Medulla oblongata (tissue), 1 donor: ENCODE measurements around the gene HEBP2.

Experiments
- DNase-seq: peaks from one replicate; pipeline ENCODE4 v3.0.0-alpha.2; 2015; ENCODE audit errors: extremely low spot score

Gene HEBP2

GRCh38 chr6:138397128-138398122 lies 6.6 kb upstream of the HEBP2 start:
- DNase-seq: no peak

GRCh38 chr6:138400326-138400725 lies 3.7 kb upstream of the HEBP2 start:
- DNase-seq: no peak

DNA sequence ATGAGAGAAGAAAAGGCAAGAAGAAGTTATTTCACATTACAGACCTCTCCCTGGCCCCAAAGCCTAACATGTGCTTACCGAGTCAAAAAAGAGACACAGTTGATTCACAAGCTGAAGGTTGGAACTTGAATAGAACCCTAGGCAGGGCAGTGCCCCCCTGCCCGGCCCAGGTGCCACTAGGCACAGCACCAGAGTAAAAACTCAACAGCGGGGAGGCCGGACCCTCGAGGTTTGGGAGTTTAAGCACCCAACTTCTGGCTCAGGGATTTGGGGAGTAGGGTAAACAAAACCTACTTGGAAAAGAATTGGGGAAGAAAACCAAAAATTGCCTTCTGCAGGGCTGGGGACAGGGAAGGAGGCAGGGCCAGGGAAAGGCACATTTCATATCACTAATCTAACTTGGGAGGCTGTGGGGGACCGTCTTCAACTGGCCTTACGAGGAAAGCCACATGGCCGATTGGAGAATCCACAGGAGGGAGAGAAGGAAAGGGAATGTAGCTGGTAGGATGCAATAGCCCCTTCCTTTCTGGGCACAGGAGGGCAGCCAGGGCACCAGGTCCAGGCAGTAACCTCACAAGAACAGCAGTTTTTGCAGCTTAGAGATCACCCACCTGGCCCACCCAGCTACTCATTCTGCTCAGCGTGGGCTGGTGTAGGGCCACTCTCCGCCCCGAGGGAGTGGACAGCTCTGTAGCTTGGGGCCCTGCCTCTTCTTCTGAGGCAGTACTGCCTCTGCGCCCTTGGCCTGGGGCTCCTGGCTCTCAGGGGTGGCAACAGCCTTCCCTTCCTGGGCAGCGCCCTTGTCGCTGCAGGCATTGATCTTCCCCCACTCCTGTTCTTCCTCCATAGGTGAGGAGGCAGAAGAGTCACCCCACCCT lies 1.8 kb upstream of the HEBP2 start:
- no peak for DNase-seq

- no peak for DNase-seq
These were observed 1.2 kb upstream of the HEBP2 start for GRCh38 chr6:138402838-138403187.

DNA sequence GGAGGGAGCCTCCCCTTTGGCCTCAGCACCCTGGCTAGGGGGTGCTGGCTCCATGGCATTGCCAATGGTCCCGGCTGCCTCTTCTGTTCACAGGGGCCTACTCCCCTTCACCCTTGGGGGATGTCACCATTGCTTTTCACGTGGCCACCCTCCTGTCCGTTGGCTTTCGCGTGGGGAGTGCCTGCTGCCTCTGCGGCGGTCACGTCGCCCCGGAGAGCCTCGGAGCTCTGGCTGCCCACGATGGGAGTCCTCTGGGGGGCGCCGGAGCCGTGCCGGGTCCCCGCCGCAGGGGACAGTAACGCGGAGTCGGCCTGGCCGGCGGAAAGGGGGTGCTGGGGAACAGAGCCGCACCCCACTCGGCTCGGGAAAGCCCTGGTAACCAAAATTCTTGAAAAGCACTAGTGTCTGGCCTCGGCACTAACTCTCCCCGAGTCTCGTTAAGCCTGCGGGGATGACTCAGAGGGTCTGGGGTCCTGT lies 661 bp upstream of the HEBP2 start:
- peak; percentile 21 for DNase-seq

DNA sequence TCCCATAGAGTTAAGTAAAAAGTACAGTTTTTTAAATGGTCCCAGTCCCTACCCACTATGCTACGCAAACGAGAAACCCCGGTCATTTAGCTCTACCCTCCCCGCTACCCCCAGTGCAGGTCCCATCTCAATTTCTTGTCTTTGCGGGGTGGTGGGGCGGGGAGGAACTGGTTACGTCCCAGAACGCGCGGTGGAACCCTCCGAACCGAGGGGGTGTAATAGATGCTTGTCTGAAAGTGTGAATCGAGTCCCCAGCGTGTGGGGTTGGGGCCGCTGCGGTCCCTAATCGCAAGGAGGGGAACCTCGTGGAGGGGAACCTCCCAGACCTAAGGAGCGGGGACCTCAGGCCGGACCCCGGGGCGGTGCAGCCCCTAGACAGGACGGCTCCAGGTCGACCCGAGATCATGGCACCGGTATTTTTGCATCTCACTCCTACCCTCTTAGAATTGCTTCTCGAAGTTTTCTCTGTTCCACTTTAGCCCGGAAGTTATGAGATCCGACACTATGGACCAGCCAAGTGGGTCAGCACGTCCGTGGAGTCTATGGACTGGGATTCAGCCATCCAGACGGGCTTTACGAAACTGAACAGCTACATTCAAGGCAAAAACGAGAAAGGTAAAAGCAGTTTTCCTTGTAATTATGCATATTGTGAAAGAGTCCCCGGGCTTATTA lies 779 bp downstream of the HEBP2 start:
- peak; percentile 39 for DNase-seq

GRCh38 chr6:138405816-138406413 lies 1.9 kb downstream of the HEBP2 start:
- no peak for DNase-seq

DNA sequence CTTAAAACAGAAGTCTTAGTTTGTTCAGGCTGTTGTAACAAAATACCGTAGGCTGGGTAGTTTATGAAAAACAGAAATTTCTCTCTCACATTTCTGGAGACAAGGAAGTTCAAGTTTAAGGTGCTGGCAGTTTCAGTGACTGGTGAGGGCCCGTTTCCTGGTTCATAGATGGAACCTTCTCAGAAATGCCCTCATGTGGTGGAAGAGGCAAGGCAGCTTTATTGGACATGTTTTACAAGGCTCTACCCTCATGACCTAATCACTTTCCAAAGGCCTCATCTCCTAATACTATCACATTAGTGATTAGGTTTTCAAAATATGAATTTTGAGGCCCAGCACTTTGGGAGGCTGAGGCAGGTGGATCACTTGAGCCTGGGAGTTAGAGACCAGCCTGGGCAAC lies 2.4 kb downstream of the HEBP2 start:
- no peak for DNase-seq

DNA sequence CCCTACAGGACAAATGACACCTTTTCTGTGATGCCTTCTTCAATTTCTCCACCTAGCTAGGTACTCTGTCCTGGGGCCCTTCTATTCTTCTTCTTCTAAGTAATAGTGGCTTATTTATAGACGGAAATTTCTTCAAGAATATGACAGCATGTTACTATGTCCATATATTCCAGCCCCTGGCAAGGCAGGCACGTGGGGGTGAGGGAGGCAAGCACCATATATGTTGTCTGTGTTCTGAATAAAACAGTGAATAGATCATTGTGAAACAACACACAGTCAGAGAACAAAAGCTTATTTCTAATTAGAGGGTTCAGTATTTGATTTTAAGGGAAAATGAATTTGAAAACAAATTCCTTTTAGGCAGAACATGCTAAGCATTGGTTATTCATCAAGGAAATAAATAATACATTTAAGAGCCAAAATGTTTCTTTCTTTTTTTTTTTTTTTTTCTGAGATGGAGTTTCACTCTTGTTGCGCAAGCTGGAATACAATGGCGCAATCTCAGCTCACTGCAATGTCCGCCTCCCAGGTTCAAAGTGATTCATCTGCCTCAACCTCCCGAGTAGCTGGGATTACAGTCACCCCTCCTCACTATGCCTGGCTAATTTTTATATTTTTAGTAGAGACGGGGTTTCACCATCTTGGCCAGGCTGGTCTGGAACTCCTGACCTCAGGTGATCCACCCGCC lies 6.2 kb downstream of the HEBP2 start:
- DNase-seq: no peak

DNA sequence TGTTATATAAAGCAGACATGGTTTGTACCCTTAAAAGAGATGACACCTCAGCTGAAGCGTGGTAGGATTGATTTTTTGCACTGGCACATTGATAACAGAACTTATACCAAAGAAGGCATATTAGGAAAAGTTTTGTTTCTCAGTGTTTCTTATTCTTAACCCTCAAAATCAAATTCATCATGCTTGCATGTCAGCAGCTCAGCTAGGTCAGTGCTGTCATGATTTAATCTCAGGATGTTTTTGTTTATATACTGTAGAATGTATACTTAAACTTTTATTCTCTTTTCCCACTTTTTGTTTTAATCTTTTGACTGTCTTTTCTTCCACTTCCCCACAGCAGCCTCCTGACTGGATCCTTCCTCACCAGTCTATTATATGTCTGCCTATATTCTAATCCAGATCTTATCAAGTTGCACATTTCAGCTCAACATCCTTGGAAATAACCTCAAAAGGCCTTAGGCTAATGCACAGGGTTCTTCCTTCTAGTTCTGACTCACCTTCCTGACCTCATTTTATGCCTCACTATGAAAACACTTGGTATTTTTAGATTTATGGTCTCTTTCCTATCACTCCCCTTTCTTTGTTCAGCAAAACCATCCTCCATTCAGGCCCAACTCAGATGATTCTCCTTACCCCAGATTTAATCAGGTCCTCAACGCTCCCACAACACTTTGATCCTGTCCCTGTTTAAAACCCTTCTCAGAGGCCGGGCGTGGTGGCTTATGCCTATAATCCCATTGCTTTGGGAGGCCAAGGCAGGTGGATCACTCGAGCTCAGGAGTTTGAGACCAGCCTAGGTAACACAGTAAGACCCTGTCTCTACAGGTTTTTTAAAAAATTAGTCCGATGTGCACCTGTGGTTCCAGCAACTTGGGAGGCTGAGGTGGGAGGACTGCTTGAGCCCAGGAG lies 7.2 kb downstream of the HEBP2 start:
- no peak for DNase-seq

GRCh38 chr6:138415125-138415524 lies 11.1 kb downstream of the HEBP2 start:
- no peak for DNase-seq

GRCh38 chr6:138416206-138416605 lies 12.2 kb downstream of the HEBP2 start:
- DNase-seq: no peak

DNA sequence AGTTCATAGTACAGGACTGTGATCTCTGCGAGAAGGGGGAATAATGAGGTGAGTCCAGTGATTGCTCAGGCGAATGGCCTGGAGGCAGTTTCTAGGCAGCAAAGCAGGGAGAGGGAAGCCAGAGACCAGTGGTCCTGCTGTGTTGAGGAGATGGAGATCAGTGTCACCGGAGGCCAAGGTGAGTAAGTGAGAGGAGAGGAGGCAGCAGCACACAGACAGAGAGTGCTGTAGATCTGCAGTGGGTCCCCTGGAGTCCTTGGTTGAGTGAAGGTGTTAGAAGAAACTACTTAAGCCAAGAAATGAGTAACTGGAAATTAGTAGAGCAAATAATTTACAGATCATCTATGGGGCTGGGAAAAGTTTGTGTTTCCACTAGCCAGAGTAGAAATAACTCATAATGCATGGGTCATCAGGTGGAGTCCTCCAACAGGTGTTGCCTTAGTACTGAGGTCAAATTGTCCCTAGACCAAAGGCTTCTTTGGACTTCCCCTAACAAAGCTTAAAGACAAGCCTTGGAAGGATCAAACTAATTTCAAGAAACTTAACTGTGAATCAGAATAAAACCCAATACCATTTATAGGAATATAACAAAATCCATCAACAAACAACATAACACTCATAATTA lies 13.6 kb downstream of the HEBP2 start:
- no peak for DNase-seq

GRCh38 chr6:138418118-138418742 lies 14.2 kb downstream of the HEBP2 start:
- no peak for DNase-seq

GRCh38 chr6:138419766-138420165 lies 15.7 kb downstream of the HEBP2 start:
- no peak for DNase-seq

DNA sequence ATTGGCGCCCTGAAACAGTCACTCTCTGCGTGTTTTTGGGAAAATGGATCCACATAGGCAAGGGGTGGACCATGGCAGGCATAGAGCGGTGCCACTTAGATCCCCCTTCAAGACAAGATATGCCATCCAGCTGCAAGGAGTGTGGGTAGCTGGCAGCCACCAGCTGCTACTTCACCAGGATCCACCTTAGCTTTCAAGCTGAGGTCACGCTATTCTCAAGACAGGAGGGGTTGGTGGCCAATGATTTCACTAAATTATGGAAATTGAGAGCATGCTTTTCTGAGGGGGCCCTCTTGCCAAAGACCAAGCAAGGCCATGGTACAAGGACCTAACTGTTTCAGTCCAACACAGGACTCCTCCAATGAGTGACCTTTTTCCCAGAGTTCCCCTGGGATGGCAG lies 16.3 kb downstream of the HEBP2 start:
- no peak for DNase-seq

GRCh38 chr6:138421089-138421488 lies 17.1 kb downstream of the HEBP2 start:
- DNase-seq: no peak

- DNase-seq: no peak
These were observed 17.6 kb downstream of the HEBP2 start for GRCh38 chr6:138421608-138422007.

- no peak for DNase-seq
These were observed 18.8 kb downstream of the HEBP2 start for GRCh38 chr6:138422861-138423260.
